Activated CD4-positive, alpha-beta T cell treated with anti-CD3 and anti-CD28 coated beads, Interleukin-2, amount 10 ng/mL, durations not matched to agents 24 days and 14 days (primary cell): ENCODE data around the gene PKMYT1. TPM values are rescaled to one million over a fixed set of nuclear protein-coding genes. Genes with fewer than 3 reads are reported as not detected.
A peak's percentile ranks its signal among the peaks of the same experiment; 100 is the strongest.

Experiments
- DNase-seq: peaks from one replicate; pipeline ENCODE4 v3.0.0; 2022
- H3K27ac Mint-ChIP-seq: one replicate; pipeline ENCODE4 v1.8.0; 2022; ENCODE audit warnings: mild to moderate bottlenecking, mixed read lengths
- H3K27me3 Mint-ChIP-seq: one replicate; pipeline ENCODE4 v1.8.0; 2022; ENCODE audit warnings: mixed read lengths
- H3K36me3 Mint-ChIP-seq: one replicate; pipeline ENCODE4 v1.8.0; 2022; ENCODE audit warnings: low read depth, mild to moderate bottlenecking, mixed read lengths
- H3K4me1 Mint-ChIP-seq: one replicate; pipeline ENCODE4 v1.8.0; 2021; ENCODE audit warnings: mixed read lengths
- H3K4me3 Mint-ChIP-seq: one replicate; pipeline ENCODE4 v1.8.0; 2022; ENCODE audit warnings: mild to moderate bottlenecking, moderate library complexity, mixed read lengths
- H3K9me3 Mint-ChIP-seq: one replicate; pipeline ENCODE4 v1.8.0; 2021; ENCODE audit warnings: mixed read lengths
- intact Hi-C: fragments of 100-400 bp; cut with micrococcal nuclease; formaldehyde crosslinking; loops from one replicate; pipeline ENCODE4 v1.15.1; 2023
- total RNA-seq: library from RNA; stranded (reverse); gene quantifications from 2 replicates; pipeline ENCODE4 v1.2.3, GENCODE V29; 2022

PKMYT1 gene
- total RNA-seq = 152 TPM in 2 replicates

DNA sequence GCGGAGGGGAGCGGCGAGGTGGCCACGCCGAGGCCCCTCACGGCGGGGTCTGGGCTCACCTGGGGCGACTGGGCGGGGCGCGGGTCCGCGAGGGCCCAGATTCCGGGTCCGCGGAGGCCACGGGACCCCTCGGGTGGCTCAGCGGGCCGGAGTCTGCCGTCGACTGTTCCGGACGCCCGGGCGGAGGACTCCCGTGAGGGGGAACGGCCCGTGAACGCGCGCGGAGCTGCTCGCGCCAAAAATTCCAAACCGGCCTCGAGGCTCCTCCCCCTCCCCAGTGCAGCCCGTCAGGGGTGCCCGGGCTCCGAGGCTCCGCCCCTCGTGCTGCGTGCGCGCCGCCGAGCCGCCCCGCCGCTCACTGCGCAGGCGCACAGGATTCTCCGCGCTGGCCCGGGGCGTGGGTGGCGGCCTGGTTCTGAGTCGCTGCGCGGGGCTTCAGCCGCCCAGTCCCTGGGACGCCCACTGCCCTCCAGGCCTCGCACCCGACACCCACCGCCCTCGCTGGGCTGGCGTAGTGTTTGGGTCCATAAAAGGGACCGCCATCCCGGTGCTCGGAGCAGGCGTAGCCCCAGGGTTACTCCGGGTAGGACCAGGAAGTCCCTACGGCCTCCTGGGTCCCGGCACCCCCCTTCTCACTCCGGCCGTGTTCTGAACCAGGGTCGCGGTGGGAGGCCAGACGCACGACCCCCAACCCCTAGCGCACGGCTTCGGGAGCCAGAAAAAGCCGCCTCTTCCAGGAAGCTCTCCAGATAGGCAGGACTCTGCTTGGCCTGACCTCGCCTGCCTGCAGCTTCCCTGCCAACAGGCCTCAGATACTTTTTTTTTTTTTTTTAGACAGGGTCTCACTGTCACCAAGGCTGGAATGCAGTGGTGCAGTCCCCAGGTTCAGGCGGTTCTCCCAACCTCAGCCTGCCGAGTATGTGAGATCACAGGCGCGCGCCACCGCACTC is at the start of gene PKMYT1:
TSS of gene PKMYT1 (minus strand) at position 220 of the 950 bp plus-strand sequence. CDS start 789 bp downstream, outside the sequence.
- peaks cover 12% of the 10 kb centered on the region for H3K36me3 Mint-ChIP-seq
- H3K9me3 Mint-ChIP-seq = no peaks in the 10 kb centered on the region
- peak; percentile 99 for DNase-seq
- H3K27ac Mint-ChIP-seq = peak within 1 kb of the TSS; percentile 85
- intact Hi-C loops = loop anchor here (1.0 kb wide), 1 partner anchor 10 kb away; no protein-coding TSS in a partner anchor
- H3K4me3 Mint-ChIP-seq = peak within 1 kb of the TSS; percentile 95
- peaks cover 22% of the 10 kb centered on the region for H3K4me1 Mint-ChIP-seq
- H3K27me3 Mint-ChIP-seq = peaks cover 6% of the 10 kb centered on the region

DNA sequence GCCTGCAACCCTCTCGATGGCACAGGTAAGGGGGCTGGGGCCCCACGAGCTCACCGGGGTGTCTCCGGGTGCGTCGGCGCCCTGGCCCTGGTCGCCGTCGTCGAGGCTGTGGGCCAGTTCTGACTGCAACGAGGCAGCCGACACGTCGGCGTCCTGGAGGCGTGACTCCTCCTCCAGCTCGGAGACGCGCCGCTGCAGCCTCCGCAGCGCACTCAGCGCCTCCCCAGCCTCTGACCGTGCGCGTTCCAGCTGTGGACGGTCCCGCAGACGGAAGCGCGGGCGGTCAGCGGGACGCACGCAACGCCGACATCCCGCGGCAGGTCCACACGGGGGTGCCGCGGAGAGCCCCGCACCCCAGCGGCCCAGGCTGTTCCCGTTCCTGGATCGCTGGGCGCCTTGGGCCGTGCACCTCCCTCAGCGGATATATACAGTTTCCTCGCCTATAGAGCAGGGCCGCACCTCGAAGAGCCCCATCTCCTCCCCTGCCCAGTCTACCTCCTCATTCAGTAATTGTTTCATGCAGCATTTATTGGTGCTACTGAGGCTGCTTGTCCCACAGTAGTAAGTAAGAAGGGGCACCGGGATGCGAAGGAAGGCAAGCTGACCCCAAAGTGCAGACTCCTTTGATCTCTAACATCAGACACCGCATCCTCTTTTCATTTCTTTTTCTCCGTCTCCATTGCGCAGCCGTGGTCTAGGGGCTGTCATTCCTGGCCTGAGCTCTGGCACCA is 49.4 kb upstream of the PKMYT1 start:
- Mint-ChIP-seq H3K36me3 (peaks cover 16% of the 10 kb centered on the region), H3K27me3 (peaks cover 24% of the 10 kb centered on the region), H3K27ac (peak overlapping the region; percentile 75), H3K9me3 (no peaks in the 10 kb centered on the region), H3K4me1 (peaks cover 31% of the 10 kb centered on the region), H3K4me3 (peak overlapping the region; percentile 83)
- peak; percentile 89 for DNase-seq
- intact Hi-C loops = loop anchor here (2.0 to 10.0 kb wide), 2 partner anchors 25 to 255 kb away; partner anchors contain the start of gene ZNF263

DNA sequence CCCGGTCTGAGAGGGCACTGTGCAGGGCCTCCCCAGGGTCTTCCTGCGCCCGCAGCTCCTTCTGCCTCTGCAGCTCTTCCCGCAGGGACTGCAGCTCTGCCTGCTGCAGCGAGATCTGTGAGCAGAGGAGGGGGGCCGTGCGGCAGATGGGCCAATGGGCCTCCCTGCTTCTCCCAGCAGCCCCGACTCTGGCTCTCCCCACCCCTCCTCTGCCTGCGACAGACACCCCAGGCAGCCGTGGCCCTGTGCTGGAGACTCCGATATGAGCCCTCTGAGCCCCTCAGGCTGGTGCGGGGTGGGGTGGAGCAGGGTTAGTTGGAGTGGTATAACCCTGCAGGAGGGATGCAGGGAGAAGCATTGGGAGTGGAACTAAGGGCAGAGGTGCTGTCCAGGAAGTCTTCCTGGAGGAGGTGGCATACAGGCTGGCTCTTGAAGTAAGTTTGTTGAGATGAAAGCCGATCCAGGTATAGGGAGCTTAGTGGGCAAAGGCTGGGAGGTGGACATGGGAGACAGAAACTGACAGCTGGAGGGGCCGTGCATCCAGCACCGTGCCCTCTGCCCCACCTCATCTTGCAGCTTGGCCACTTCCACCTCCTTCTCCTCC is 48.6 kb upstream of the PKMYT1 start:
- Mint-ChIP-seq H3K4me3 (peak overlapping the region; percentile 83), H3K27ac (peak overlapping the region; percentile 71), H3K36me3 (peaks cover 19% of the 10 kb centered on the region), H3K4me1 (peaks cover 32% of the 10 kb centered on the region), H3K27me3 (peaks cover 16% of the 10 kb centered on the region), H3K9me3 (no peaks in the 10 kb centered on the region)
- no peak for DNase-seq
- intact Hi-C loops = loop anchor here (1.0 to 10.0 kb wide), 3 partner anchors 26 to 256 kb away; partner anchors contain the start of gene ZNF263

DNA sequence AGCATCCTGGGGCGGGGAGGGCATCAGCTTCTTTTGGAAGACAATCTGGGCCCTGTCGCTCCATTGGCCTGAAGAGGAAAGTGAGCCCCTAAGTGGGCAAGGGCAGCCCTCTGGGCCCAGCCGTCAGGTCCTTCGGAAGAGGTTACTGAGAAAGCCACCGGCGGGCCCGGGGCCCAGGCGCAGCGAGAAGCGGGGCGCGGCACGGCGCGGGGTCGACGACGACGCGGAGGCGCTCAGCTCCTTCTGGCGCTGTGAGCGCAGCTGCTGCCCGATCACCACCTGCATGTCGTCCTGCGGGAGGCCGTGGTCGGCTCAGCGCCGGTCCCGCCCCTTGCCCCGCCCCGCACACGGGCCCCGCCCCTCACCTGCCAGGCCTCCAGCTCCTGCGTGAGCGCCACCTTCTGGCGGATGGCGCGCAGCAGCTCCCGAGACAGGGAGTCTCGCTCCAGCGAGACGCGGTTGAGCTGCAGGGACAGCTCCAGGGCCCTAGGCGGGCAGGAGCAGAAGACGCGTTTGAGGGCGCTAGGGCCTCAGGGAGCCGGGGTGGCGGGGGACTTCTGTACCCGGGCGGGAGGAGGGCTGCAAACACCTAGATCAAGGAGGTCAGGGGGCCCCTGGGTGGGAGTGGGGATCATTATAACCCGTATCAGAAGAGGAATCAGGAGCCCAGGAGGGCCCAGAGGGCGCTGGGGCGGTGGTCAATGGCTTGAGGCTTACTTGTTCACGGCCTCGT is 47.9 kb upstream of the PKMYT1 start:
- peak; percentile 96 for DNase-seq
- peak overlapping the region; percentile 83 for H3K4me3 Mint-ChIP-seq
- H3K27ac Mint-ChIP-seq = peak overlapping the region; percentile 56
- H3K36me3 Mint-ChIP-seq = peaks cover 19% of the 10 kb centered on the region
- peaks cover 35% of the 10 kb centered on the region for H3K4me1 Mint-ChIP-seq
- peaks cover 10% of the 10 kb centered on the region for H3K27me3 Mint-ChIP-seq
- H3K9me3 Mint-ChIP-seq = no peaks in the 10 kb centered on the region
- intact Hi-C loops = loop anchor here (1.0 to 10.0 kb wide), 3 partner anchors 25 to 257 kb away; partner anchors contain the start of gene ZNF263

DNA sequence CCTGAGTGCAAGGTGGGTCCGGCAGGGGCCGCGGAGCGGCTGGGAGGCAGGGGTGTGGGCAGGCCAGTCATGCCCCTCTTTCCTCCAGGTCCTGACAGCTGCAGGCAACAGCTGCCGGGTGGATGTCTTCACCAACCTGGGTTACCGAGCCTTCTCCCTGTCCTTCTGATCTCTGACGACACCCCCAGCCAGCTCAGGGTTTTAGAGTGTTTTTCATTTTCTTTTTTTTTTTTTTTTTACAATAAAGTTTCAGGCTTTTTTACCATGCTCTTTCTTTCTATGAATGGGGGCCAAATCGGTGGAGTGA is 47.2 kb upstream of the PKMYT1 start:
- Mint-ChIP-seq H3K27me3 (peaks cover 2% of the 10 kb centered on the region), H3K36me3 (peaks cover 19% of the 10 kb centered on the region), H3K4me1 (peaks cover 37% of the 10 kb centered on the region), H3K4me3 (no peak overlapping the region), H3K27ac (no peak overlapping the region), H3K9me3 (no peaks in the 10 kb centered on the region)
- DNase-seq = no peak
- intact Hi-C loops = loop anchor here (10.0 kb wide), 1 partner anchor 257 kb away; the partner anchor contains the start of gene ZNF263

DNA sequence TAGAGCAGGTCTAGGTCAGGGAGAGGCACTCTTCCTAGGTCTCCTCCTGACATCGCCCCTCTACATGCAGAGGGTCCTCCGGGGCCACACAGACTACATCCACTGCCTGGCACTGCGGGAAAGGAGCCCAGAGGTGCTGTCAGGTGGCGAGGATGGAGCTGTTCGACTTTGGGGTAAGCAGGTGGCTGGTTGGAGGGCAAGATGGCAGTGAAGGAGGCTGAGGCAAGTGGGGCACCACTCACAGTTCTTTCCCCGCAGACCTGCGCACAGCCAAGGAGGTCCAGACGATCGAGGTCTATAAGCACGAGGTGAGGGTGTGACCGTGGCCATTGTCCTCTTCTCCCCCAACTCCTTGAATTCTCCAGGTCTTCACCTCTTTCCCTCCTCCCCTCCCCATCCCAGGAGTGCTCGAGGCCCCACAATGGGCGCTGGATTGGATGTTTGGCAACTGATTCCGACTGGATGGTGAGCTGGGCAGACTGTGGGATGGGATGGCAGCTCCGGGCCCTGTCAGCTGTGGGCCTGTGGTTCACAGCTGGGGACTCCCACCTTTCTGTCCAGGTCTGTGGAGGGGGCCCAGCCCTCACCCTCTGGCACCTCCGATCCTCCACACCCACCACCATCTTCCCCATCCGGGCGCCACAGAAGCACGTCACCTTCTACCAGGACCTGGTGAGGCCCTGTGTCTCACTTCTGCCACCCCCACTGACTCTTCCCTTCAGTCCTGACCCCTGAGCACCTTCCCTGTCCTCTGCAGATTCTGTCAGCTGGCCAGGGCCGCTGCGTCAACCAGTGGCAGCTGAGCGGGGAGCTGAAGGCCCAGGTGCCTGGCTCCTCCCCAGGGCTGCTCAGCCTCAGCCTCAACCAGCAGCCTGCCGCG is 46.6 kb upstream of the PKMYT1 start:
- H3K4me3 Mint-ChIP-seq = no peak overlapping the region
- no peak overlapping the region for H3K27ac Mint-ChIP-seq
- H3K36me3 Mint-ChIP-seq = peaks cover 19% of the 10 kb centered on the region
- H3K27me3 Mint-ChIP-seq = no peaks in the 10 kb centered on the region
- H3K9me3 Mint-ChIP-seq = no peaks in the 10 kb centered on the region
- intact Hi-C loops = loop anchor here (10.0 kb wide), 1 partner anchor 258 kb away; the partner anchor contains the start of gene ZNF263
- peaks cover 41% of the 10 kb centered on the region for H3K4me1 Mint-ChIP-seq
- no peak for DNase-seq

DNA sequence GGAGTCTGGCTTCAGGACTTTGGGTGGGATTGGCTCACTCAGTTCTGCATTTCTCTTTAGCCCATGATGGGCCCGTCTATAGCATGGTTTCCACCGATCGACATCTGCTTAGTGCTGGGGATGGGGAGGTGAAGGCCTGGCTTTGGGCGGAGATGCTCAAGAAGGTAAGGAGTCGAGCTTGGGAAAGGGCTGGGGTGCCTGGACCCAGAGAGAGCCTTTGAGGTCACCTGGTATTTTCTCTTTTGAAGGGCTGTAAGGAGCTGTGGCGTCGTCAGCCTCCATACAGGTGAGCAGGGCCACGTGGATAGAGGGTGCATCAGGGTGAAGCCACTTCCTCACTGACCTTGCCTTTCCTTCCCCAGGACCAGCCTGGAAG is 45.7 kb upstream of the PKMYT1 start:
- intact Hi-C loops = loop anchor here (10.0 kb wide), 1 partner anchor 259 kb away; the partner anchor contains the start of gene ZNF263
- Mint-ChIP-seq H3K36me3 (peaks cover 19% of the 10 kb centered on the region), H3K4me3 (no peak overlapping the region), H3K27me3 (no peaks in the 10 kb centered on the region), H3K27ac (no peak overlapping the region), H3K9me3 (no peaks in the 10 kb centered on the region), H3K4me1 (peaks cover 48% of the 10 kb centered on the region)
- no peak for DNase-seq

DNA sequence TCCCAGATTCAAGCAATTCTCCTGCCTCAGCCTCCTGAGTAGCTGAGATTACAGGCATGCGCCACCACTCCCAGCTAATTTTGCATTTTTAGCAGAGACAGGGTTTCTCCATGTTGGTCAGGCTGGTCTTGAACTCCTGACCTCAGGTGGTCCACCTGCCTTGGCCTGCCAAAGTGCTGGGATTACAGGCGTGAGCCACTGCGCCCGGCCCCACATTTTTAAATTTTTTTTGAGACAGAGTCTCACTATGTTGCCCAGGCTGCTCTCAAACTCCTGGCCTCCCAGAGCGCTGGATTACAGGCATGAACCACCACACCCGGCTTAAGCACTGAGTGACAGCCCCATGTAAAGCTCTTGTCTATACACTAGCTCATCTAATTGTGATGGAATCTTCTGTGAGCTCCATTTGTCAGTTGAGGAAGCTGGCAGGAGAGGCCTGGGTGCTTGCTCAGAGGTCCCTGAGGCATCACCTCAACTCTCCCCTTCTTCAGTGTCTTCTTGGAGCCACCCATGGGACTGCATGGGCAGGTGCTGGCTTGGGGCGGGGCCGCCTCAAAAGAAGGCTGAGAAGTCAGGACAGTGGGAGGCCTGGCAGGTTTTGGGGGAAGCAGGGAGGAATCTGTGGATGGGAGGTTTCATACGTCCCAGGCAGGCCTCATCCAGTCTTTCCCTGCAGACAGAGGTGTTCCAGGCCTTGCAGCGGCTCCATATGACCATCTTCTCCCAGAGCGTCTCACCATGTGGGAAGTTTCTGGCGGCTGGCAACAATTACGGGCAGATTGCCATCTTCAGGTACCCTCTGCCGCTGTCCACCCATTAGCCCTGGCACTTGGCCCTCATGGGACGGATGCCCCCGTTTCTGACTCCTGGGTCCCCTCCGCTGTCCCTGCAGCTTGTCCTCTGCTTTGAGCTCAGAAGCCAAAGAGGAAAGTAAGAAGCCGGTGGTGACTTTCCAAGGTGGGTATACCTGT is 45.1 kb upstream of the PKMYT1 start:
- Mint-ChIP-seq H3K36me3 (peaks cover 19% of the 10 kb centered on the region), H3K27ac (no peak overlapping the region), H3K4me1 (peaks cover 52% of the 10 kb centered on the region), H3K27me3 (no peaks in the 10 kb centered on the region), H3K9me3 (no peaks in the 10 kb centered on the region), H3K4me3 (peak overlapping the region; percentile 43)
- no peak for DNase-seq
- intact Hi-C loops = loop anchor here (10.0 kb wide), 1 partner anchor 259 kb away; the partner anchor contains the start of gene ZNF263

DNA sequence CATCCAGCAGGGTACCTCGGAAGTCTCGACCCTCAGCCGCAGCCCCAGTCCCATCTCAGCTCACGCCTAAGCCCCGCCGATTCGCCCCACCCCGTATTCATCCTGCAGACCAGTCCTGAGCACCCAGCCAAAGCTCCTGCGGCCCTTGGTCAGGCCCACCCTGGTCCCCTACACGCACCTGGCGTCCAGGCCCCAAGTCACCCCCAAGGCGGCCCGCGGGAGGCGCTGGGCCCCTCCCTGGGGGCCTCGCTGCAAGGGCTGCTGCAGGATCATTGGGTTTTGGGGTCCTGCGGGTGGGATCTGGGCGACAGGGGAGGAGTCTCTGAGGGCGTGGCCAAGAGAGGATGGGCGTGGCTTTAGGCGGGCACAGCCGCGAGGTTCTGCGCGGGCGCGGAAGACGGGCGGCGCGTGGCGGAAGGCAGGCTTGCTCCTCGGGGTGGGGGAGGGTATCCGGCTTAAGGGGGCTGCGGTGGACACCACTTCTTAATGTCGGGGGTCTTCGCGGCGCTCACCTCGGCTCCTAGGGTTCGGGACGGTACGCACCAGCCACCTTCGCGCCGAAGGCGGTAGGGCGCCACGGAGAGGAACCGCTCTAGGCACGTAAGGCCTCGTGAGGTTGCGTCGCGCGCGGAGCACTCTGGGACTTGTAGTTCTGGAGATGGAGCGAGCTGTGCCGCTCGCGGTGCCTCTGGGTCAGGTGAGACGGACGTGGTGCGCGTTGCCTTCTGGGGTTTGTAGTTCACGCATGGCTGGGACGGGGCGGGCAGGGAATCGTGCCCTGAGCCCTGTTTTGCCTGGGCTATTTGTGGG is 43.6 kb upstream of the PKMYT1 start, which contains the start of the genes HCFC1R1 and THOC6:
TSS of gene HCFC1R1 (minus strand) at position 274 of the 810 bp plus-strand sequence. CDS start at position 273, 1 bp downstream.
TSS of gene THOC6 (plus strand) at position 367 of the 810 bp plus-strand sequence. CDS start at position 659, 292 bp downstream.
- H3K36me3 Mint-ChIP-seq = peaks cover 19% of the 10 kb centered on the region
- peak within 1 kb of the TSS; percentile 83 for H3K4me3 Mint-ChIP-seq
- peaks cover 2% of the 10 kb centered on the region for H3K27me3 Mint-ChIP-seq
- H3K9me3 Mint-ChIP-seq = no peaks in the 10 kb centered on the region
- DNase-seq = peak; percentile 99
- intact Hi-C loops = loop anchor here (10.0 kb wide), 1 partner anchor 261 kb away; the partner anchor contains the start of gene ZNF263
- H3K4me1 Mint-ChIP-seq = peaks cover 45% of the 10 kb centered on the region
- H3K27ac Mint-ChIP-seq = peak within 1 kb of the TSS; percentile 95

DNA sequence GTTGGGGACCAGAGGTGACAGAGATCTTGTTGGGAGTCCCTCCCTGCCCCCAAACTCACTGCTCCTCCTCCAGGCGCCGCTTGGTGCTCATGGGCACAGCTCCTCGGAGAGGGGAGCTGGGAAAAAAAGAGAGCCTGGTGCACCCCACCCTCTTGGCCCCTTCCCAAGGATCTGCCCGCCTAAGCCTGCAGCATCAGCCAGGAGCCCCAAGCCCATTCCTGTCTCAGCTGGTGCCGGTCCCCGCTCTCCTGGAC is 43.1 kb upstream of the PKMYT1 start:
- H3K4me1 Mint-ChIP-seq = peaks cover 40% of the 10 kb centered on the region
- H3K36me3 Mint-ChIP-seq = peaks cover 19% of the 10 kb centered on the region
- peak overlapping the region; percentile 83 for H3K4me3 Mint-ChIP-seq
- intact Hi-C loops = loop anchor here (10.0 kb wide), 1 partner anchor 261 kb away; the partner anchor contains the start of gene ZNF263
- H3K27me3 Mint-ChIP-seq = peaks cover 5% of the 10 kb centered on the region
- H3K27ac Mint-ChIP-seq = peak overlapping the region; percentile 95
- DNase-seq = no peak
- no peaks in the 10 kb centered on the region for H3K9me3 Mint-ChIP-seq
